Hepatocyte (in vitro differentiated cells): ENCODE results near the gene NAPA. TPM values are rescaled to one million over a fixed set of nuclear protein-coding genes. Genes with fewer than 3 reads are reported as not detected.

Source experiments
- DNase-seq: peaks from one replicate; pipeline ENCODE4 v3.0.0-alpha.2; 2016; ENCODE audit warnings: low spot score
- H2AFZ ChIP-seq: fragments of 200-600 bp; sonication (generic); 2 replicates; pipeline ENCODE4 v1.6.0; 2016; ENCODE audit warnings: antibody characterized with exemption, mild to moderate bottlenecking
- H3K27ac ChIP-seq: fragments of 200-600 bp; sonication (generic); 2 replicates; pipeline ENCODE4 v1.5.1; 2016; ENCODE audit warnings: mild to moderate bottlenecking
- H3K27me3 ChIP-seq: fragments of 200-600 bp; sonication (generic); 2 replicates; pipeline ENCODE4 v1.6.1; 2016
- H3K36me3 ChIP-seq: fragments of 200-600 bp; sonication (generic); replicated peaks from 2 replicates; pipeline ENCODE4 v1.5.1; 2016; ENCODE audit warnings: low read depth; ENCODE audit not compliant: insufficient read depth
- H3K4me1 ChIP-seq: fragments of 200-600 bp; sonication (generic); 2 replicates; pipeline ENCODE4 v1.5.1; 2016; ENCODE audit warnings: mild to moderate bottlenecking, moderate library complexity; ENCODE audit not compliant: insufficient read depth
- H3K4me2 ChIP-seq: fragments of 200-600 bp; sonication (generic); 2 replicates; pipeline ENCODE4 v1.6.0; 2016
- H3K4me3 ChIP-seq: fragments of 200-600 bp; sonication (generic); 2 replicates; pipeline ENCODE4 v1.5.1; 2016; ENCODE audit warnings: mild to moderate bottlenecking
- H3K79me2 ChIP-seq: fragments of 200-600 bp; sonication (generic); 2 replicates; pipeline ENCODE4 v1.6.0; 2017; ENCODE audit warnings: mild to moderate bottlenecking
- H3K9me2 ChIP-seq: fragments of 200-600 bp; sonication (generic); replicated peaks from 2 replicates; pipeline ENCODE4 v1.6.0; 2017; ENCODE audit warnings: mild to moderate bottlenecking; ENCODE audit not compliant: insufficient read depth
- H3K9me3 ChIP-seq: fragments of 200-600 bp; sonication (generic); 2 replicates; pipeline ENCODE4 v1.5.1; 2016; ENCODE audit warnings: low read depth, mild to moderate bottlenecking
- H4K20me1 ChIP-seq: fragments of 200-600 bp; sonication (generic); 2 replicates; pipeline ENCODE4 v1.6.0; 2016; ENCODE audit warnings: mild to moderate bottlenecking; ENCODE audit not compliant: insufficient read depth, poor library complexity, severe bottlenecking
- CTCF ChIP-seq: fragments of 200-600 bp; sonication (generic); IDR thresholded peaks from 2 replicates; pipeline ENCODE4 v1.5.1; 2016; ENCODE audit warnings: antibody characterized with exemption, mild to moderate bottlenecking; ENCODE audit not compliant: poor library complexity
- EZH2 ChIP-seq: fragments of 200-600 bp; sonication (generic); IDR thresholded peaks from 2 replicates; pipeline ENCODE4 v1.6.1; 2016; ENCODE audit warnings: antibody characterized with exemption, mild to moderate bottlenecking, borderline replicate concordance
- EZH2phosphoT487 ChIP-seq: fragments of 200-600 bp; sonication (generic); IDR thresholded peaks from one replicate; pipeline ENCODE4 v1.6.1; 2018; ENCODE audit warnings: antibody characterized with exemption, mild to moderate bottlenecking, low read depth, moderate library complexity; ENCODE audit not compliant: unreplicated experiment, severe bottlenecking
- WGBS: methylation state at CpG from one replicate; pipeline ENCODE4 v1.1.6; 2016; ENCODE audit warnings: low lambda C conversion rate; ENCODE audit errors: missing lambda C conversion rate; 5-methylcytosine and 5-hydroxymethylcytosine counted together
- polyA plus RNA-seq: library from polyadenylated mRNA; unstranded; fragments of >200 nt; fragmentation: Nextera tagmentation; extraction: Ambion mirVana; gene quantifications from 2 replicates; pipeline ENCODE4 v1.2.1, GENCODE V29; 2016
- total RNA-seq: library from RNA; depleted of rRNA; stranded (reverse); fragments of >200 nt; gene quantifications from 2 replicates; pipeline ENCODE4 v1.2.3, GENCODE V29; 2014

NAPA gene
- total and polyA plus RNA-seq, 2 experiments from 2014 or later, result 106 to 192 TPM

- TF ChIP-seq EZH2phosphoT487 (no peak), CTCF (no peak), EZH2 (no peak)
These were observed 56.2 kb downstream of the NAPA start for GRCh38 chr19:47458672-47459071.

GRCh38 chr19:47456721-47457474 lies 58.0 kb downstream of the NAPA start:
- H3K4me1 ChIP-seq, result no peaks in the 10 kb centered on the region
- H3K4me2 ChIP-seq, result no peak overlapping the region
- no peaks in the 10 kb centered on the region for H3K79me2 ChIP-seq
- H3K9me3 ChIP-seq, result no peaks in the 10 kb centered on the region
- no peaks in the 10 kb centered on the region for H3K9me2 ChIP-seq
- no peak for DNase-seq
- no peak overlapping the region for H2AFZ ChIP-seq
- 87% methylated on average over 65 of the region's 77 CpGs for WGBS
- H3K27ac ChIP-seq, result no peak overlapping the region
- TF ChIP-seq EZH2, result no peak
- no peak for TF ChIP-seq CTCF
- no peak for TF ChIP-seq EZH2phosphoT487
- no peaks in the 10 kb centered on the region for H3K36me3 ChIP-seq
- peaks cover 33% of the 10 kb centered on the region for H3K27me3 ChIP-seq
- no peak overlapping the region for H3K4me3 ChIP-seq
- H4K20me1 ChIP-seq, result no peaks in the 10 kb centered on the region

More at GRCh38 chr19:47458672-47459071, 56.2 kb downstream of the NAPA start:
- H3K36me3 ChIP-seq, result no peaks in the 10 kb centered on the region
- H4K20me1 ChIP-seq, result no peaks in the 10 kb centered on the region
- no peak overlapping the region for H3K4me3 ChIP-seq
- H3K4me1 ChIP-seq, result no peaks in the 10 kb centered on the region
- H3K27ac ChIP-seq, result no peak overlapping the region
- no peak overlapping the region for H2AFZ ChIP-seq
- WGBS, result 63% methylated on average over 3 of the region's 5 CpGs
- H3K9me3 ChIP-seq, result no peaks in the 10 kb centered on the region
- peaks cover 33% of the 10 kb centered on the region for H3K27me3 ChIP-seq
- H3K79me2 ChIP-seq, result no peaks in the 10 kb centered on the region
- no peaks in the 10 kb centered on the region for H3K9me2 ChIP-seq
- no peak overlapping the region for H3K4me2 ChIP-seq
- no peak for DNase-seq

- Histone ChIP-seq H3K4me2 (no peak overlapping the region), H3K36me3 (no peaks in the 10 kb centered on the region), H3K4me1 (peaks cover 11% of the 10 kb centered on the region), H3K27ac (no peak overlapping the region), H3K4me3 (no peak overlapping the region), H3K79me2 (no peaks in the 10 kb centered on the region), H2AFZ (no peak overlapping the region), H4K20me1 (no peaks in the 10 kb centered on the region), H3K27me3 (peaks cover 50% of the 10 kb centered on the region), H3K9me3 (no peaks in the 10 kb centered on the region), H3K9me2 (no peaks in the 10 kb centered on the region)
- DNase-seq, result no peak
- WGBS, result 74% methylated on average over 7 of the region's 7 CpGs
- TF ChIP-seq CTCF (no peak), EZH2phosphoT487 (no peak), EZH2 (no peak)
These were observed 64.4 kb downstream of the NAPA start for GRCh38 chr19:47450478-47450877.

- Histone ChIP-seq H3K4me2 (no peak overlapping the region), H3K4me3 (no peak overlapping the region), H4K20me1 (no peaks in the 10 kb centered on the region), H3K36me3 (no peaks in the 10 kb centered on the region), H2AFZ (no peak overlapping the region), H3K9me3 (no peaks in the 10 kb centered on the region), H3K27ac (no peak overlapping the region), H3K79me2 (no peaks in the 10 kb centered on the region), H3K4me1 (peaks cover 11% of the 10 kb centered on the region), H3K27me3 (peaks cover 71% of the 10 kb centered on the region), H3K9me2 (no peaks in the 10 kb centered on the region)
- DNase-seq, result no peak
- TF ChIP-seq EZH2 (no peak), EZH2phosphoT487 (no peak), CTCF (no peak)
- WGBS, result 42% methylated on average over 9 of the region's 9 CpGs
These were observed 66.5 kb downstream of the NAPA start for GRCh38 chr19:47448360-47448727.
